HEK293T (cell line): ENCODE results near the gene TBC1D12.
"Not testable (repeated sequence)": the region's sequence is repeated elsewhere in the genome, so short reads cannot be mapped to it uniquely, and the experiment has no call there.

ENCODE experiments used
- CTCF ChIA-PET: fragments of 350-600 bp; formaldehyde crosslinking; extraction: SDS; loops from one replicate; lab custom pipeline; 2021; ENCODE audit warnings: antibody characterized with exemption, inconsistent platforms; lab: Yijun Ruan, JAX
- POLR2A ChIA-PET: fragments of 350-600 bp; formaldehyde crosslinking; extraction: SDS; loops from one replicate; lab custom pipeline; 2020; ENCODE audit warnings: antibody characterized with exemption, inconsistent platforms; lab: Yijun Ruan, JAX
- DNase-seq: peaks from one replicate; pipeline ENCODE4 v3.0.0; 2012; ENCODE audit warnings: mixed read lengths; ENCODE audit errors: extremely low spot score
- ARNT ChIP-seq: fragments of 450-650 bp; IDR thresholded peaks from 2 replicates; pipeline ENCODE4 v1.6.1; 2017; ENCODE audit warnings: mild to moderate bottlenecking
- BHLHE40 ChIP-seq: fragments of 450-650 bp; IDR thresholded peaks from 2 replicates; pipeline ENCODE4 v1.6.1; 2016; ENCODE audit warnings: mild to moderate bottlenecking, moderate library complexity, borderline replicate concordance
- CTBP1 ChIP-seq: fragments of 450-650 bp; IDR thresholded peaks from 2 replicates; pipeline ENCODE4 v1.6.1; 2016; ENCODE audit warnings: borderline replicate concordance
- ELF4 ChIP-seq: fragments of 450-650 bp; IDR thresholded peaks from 2 replicates; pipeline ENCODE4 v1.6.1; 2017; ENCODE audit warnings: antibody characterized with exemption
- FOXA1 ChIP-seq: fragments of 450-650 bp; IDR thresholded peaks from 2 replicates; pipeline ENCODE4 v1.6.1; 2016; ENCODE audit warnings: mild to moderate bottlenecking
- FOXK2 ChIP-seq: fragments of 450-650 bp; IDR thresholded peaks from 2 replicates; pipeline ENCODE4 v1.6.1; 2016; ENCODE audit warnings: mild to moderate bottlenecking
- FOXM1 ChIP-seq: fragments of 450-650 bp; IDR thresholded peaks from 2 replicates; pipeline ENCODE4 v1.6.1; 2017; ENCODE audit warnings: mild to moderate bottlenecking, borderline replicate concordance
- HDGF ChIP-seq: fragments of 450-650 bp; IDR thresholded peaks from 2 replicates; pipeline ENCODE4 v1.6.1; 2017; ENCODE audit warnings: antibody characterized with exemption, borderline replicate concordance
- L3MBTL2 ChIP-seq: fragments of 450-650 bp; conservative IDR thresholded peaks from 2 replicates; pipeline ENCODE4 v1.6.1; 2016; ENCODE audit warnings: mild to moderate bottlenecking
- LEF1 ChIP-seq: fragments of 450-650 bp; IDR thresholded peaks from 2 replicates; pipeline ENCODE4 v1.6.1; 2017; ENCODE audit warnings: mild to moderate bottlenecking, borderline replicate concordance
- NFRKB ChIP-seq: fragments of 450-650 bp; IDR thresholded peaks from 2 replicates; pipeline ENCODE4 v1.6.1; 2016; ENCODE audit warnings: mild to moderate bottlenecking, moderate library complexity
- SP1 ChIP-seq: fragments of 450-650 bp; IDR thresholded peaks from 2 replicates; pipeline ENCODE4 v1.6.1; 2017
- SUZ12 ChIP-seq: fragments of 450-650 bp; IDR thresholded peaks from 2 replicates; pipeline ENCODE4 v1.6.1; 2016; ENCODE audit warnings: mild to moderate bottlenecking
- TARDBP ChIP-seq: fragments of 450-650 bp; IDR thresholded peaks from 2 replicates; pipeline ENCODE4 v1.6.1; 2016
- ZNF384 ChIP-seq: fragments of 450-650 bp; IDR thresholded peaks from 2 replicates; pipeline ENCODE4 v1.6.1; 2016
- TF ChIP-seq, protein P1 (sequence below): fragments of 450-650 bp; IDR thresholded peaks from 2 replicates; pipeline ENCODE4 v1.6.1; 2016

TBC1D12 gene

GRCh38 chr10:94370501-94370900 lies 31.8 kb upstream of the TBC1D12 start:
- no peak for DNase-seq
- TF ChIP-seq SP1 = no peak
- no peak for TF ChIP-seq ELF4
- TF ChIP-seq LEF1 = no peak
- TF ChIP-seq TARDBP = no peak
- TF ChIP-seq SUZ12 = no peak
- no peak for TF ChIP-seq NFRKB
- no peak for TF ChIP-seq ARNT
- CTCF ChIA-PET = no interaction called here
- POLR2A ChIA-PET = no interaction called here

DNA sequence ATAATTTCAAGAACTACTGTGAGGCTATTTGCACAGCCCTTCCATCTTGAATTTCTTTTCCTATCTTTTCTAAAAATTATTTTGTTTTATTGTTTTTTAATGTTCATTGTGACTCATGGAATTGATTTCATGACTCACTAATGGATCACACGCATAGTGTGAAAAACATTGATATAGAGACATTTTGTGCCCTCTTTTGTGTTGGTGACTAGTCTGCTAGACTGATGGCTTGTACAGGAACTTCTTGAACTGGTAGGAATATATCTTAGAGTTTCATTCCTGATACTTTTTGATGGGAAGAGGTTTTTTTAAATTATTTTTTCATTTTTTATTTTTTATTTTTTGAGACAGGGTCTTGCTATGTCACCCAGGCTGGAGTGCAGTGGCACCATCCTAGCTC lies 27.0 kb upstream of the TBC1D12 start:
- DNase-seq = no peak
- TF ChIP-seq ELF4 (no peak), SUZ12 (no peak), ZNF384 (no peak), LEF1 (no peak), FOXK2 (no peak), SP1 (no peak), L3MBTL2 (no peak), HDGF (no peak), FOXA1 (no peak), FOXM1 (no peak), TARDBP (no peak), NFRKB (no peak), CTBP1 (no peak), ARNT (no peak), BHLHE40 (no peak)
- TF ChIP-seq, protein P1, sequence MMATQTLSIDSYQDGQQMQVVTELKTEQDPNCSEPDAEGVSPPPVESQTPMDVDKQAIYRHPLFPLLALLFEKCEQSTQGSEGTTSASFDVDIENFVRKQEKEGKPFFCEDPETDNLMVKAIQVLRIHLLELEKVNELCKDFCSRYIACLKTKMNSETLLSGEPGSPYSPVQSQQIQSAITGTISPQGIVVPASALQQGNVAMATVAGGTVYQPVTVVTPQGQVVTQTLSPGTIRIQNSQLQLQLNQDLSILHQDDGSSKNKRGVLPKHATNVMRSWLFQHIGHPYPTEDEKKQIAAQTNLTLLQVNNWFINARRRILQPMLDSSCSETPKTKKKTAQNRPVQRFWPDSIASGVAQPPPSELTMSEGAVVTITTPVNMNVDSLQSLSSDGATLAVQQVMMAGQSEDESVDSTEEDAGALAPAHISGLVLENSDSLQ = no peak
- ChIA-PET POLR2A (no interaction called here), CTCF (no interaction called here)

DNA sequence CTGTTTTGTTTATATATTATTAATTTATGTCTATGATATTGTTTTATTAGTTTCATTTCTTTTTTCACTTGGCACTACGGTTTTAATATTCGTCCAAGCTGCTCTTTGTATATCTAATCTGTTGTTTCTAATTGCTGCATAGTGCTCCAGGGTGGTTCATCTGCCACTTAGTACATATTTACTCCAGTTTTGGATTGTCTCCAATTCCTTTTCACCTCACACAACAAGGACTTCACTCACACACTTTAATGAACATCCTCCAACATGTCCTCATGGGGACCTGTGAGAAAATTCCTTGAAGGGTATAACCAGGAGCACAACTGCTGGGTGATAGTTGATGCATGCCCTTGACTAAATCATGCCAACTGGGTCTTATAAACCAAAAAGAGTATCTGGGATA lies 25.5 kb upstream of the TBC1D12 start:
- TF ChIP-seq ARNT (no peak), FOXK2 (no peak), NFRKB (no peak), FOXA1 (no peak), CTBP1 (no peak), ELF4 (no peak)
- no peak for DNase-seq
- POLR2A ChIA-PET = interaction anchor here (0.8 kb wide), 1 partner anchor 26 kb away, joined by 3 read pairs; the partner anchor contains the start of gene TBC1D12
- CTCF ChIA-PET = interaction anchor here (0.9 kb wide), 1 partner anchor 14 kb away, joined by 5 read pairs; no protein-coding TSS in a partner anchor

DNA sequence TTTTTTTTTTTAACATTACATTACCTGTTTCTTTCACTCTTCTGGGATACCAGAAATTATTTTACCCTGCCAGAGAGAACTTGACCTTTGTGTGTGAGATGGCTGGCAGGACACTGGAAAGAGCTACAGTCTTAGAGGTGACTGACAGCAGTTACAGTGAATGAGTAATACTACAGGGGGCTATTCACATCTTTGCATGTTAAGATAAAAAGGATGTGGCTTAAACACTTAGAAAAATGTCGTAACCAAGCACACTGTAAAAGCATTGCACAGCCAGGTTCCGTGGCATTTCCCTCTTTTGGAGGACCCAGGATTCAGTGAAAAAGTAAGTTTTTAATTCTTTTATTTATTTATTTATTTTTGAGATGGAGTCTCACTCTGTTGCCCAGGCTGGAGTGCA lies 18.8 kb upstream of the TBC1D12 start:
- DNase-seq = no peak
- TF ChIP-seq NFRKB = no peak
- TF ChIP-seq ELF4 = no peak
- TF ChIP-seq L3MBTL2 = no peak
- TF ChIP-seq FOXM1 = no peak
- TF ChIP-seq, protein P1 = peak; percentile 30; the same call in 1 of the 2 replicates
- TF ChIP-seq TARDBP = no peak
- no peak for TF ChIP-seq SP1
- TF ChIP-seq BHLHE40 = no peak
- CTCF ChIA-PET = no interaction called here
- POLR2A ChIA-PET = no interaction called here

- DNase-seq, POLR2A ChIA-PET, CTCF ChIA-PET: not testable (repeated sequence)
Observed at GRCh38 chr10:94385733-94386132, 16.6 kb upstream of the TBC1D12 start.

DNA sequence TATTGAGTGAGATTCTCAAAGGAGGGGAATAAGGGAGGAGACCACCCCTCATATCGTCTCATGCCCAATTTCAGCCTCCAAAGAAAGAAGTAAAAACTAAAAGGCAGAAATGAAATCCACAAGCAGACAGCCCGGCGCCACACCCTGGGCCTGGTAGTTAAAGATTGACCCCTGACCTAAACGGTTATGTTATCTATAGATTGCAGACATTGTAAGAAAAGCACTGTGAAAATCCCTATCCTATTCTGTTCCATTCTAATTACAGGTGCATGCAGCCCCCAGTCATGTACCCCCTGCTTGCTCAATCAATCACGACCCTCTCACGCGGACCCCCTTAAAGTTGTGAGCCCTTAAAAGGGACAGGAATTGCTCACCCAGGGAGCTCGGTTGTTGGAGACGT lies 10.2 kb upstream of the TBC1D12 start:
- POLR2A ChIA-PET, DNase-seq, CTCF ChIA-PET: not testable (repeated sequence)

DNA sequence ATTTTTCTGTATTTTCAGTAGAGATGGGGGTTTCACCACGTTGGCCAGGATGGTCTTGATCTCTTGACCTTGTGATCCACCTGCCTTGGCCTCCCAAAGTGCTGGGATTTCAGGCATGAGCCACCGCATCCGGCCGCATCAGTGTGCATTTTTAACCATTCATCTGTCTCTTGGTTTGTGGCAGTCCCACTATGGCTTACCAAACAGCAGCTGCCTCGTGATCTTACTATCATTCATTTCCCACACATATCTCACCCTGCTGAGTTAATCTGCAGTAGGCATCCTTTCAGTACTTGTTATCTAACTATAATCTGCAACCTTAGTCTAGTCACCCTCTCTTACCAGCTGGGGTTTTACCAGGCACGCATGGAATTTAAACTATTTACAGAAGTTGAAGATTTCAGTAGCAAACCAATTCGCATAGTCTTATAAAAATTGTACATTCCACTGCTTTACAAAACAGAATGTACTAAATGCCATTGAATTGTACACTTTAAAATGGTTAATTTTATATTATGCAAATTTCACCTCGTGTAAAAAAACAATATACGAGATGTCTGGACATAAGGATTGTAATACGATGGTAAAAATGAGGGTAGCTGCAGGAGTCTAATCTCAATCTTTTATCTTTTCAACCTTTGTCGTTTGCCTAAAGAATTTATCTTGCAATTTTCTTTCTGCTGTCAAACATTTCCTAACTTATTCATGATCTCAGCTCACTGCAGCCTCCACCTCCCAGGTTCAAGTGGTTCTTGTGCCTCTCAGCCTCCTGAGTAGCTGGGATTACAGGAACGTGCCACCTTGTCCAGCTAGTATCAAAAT lies 4.6 kb upstream of the TBC1D12 start:
- POLR2A ChIA-PET = no interaction called here
- TF ChIP-seq CTBP1 (peak; percentile 31; the same call in 1 of the 2 replicates), BHLHE40 (no peak)
- no peak for DNase-seq
- CTCF ChIA-PET = no interaction called here

DNA sequence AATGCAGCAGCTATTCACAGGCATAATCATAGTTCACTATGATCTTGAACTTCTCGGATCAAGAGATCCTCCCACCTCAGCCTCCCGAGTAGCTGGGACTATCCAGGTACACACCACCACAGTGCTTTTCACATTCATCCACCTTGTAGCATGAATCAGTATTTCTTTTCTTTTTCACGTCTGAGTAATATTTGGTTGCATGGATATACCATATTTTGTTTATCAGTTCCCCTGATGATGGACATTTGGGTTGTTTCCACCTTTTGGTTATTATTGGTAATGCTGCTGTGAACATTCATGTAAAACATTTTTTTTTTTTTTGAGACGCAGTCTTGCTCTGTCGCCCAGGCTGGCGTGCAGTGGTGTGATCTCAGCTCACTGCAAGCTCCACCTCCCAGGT lies 3.6 kb upstream of the TBC1D12 start:
- ChIA-PET CTCF (no interaction called here), POLR2A (no interaction called here)
- no peak for DNase-seq
- TF ChIP-seq FOXM1 (no peak), ZNF384 (0 out of 2 replicates have a peak, but pooled peaks have one; percentile 39)
